ENCODE measurements around the gene PLCL1.

The PLCL1 gene

DNA sequence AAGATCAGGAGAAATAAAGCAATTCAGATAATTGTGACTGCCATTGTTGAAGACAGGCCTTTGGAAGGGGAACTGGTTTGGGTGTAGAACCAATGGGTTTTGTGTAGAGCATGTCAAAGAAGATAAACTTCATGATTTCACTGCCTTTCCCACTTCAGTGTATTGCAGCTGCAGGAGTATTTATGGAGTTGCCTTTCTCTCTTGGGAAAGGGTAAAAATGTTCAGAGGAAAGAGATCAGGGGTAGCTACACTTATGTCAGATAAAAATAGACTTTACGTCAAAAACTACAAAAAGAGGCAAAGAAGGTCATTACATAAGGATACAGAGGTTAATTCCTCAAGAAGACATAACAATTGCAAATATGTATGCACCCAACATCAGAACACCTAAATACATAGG lies 249.4 kb downstream of the PLCL1 start:
- FAIRE-seq (no peak), DNase-seq (ENCODE audit: low spot score) (no peak)

DNA sequence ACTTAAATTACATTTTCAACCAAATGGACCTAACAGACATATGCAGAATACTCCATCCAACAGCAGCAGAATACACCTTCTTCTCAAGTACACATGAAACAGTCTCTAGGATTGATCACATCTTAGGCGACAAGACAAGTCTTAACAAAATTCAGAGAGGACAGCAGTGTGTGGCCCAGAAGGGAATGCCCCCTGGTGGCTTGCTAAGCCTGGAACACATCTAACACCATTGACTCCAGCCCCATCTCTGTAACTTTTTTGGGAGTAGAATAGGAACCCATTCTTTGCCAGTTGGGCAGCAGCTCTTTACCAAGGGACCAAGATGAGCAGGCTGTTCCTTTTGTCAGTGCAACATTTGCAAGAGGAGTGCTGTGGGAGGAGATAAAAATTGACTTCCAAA lies 249.9 kb downstream of the PLCL1 start:
- DNase-seq (ENCODE audit: low spot score): no peak
- no peak for FAIRE-seq

DNA sequence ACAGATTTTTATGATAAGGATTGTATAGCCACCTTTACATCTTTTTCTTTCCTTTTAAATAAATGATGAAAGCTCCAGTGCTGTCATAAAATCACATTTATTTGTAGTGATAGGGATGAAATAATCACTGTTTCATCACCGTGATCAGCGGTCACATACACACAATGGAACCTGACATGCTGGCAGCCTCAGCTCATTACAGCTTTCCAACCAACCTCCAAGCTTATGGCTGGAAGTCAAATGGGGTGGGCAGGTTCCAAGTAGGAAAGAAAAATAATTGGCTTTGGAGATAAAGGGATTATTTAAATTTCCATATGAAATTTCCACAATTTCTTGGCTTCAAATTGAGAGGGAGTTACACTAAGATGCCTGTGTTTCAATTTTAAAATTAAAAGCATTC lies 251.3 kb downstream of the PLCL1 start:
- no peak for DNase-seq (ENCODE audit: low spot score)
- no peak for FAIRE-seq

DNA sequence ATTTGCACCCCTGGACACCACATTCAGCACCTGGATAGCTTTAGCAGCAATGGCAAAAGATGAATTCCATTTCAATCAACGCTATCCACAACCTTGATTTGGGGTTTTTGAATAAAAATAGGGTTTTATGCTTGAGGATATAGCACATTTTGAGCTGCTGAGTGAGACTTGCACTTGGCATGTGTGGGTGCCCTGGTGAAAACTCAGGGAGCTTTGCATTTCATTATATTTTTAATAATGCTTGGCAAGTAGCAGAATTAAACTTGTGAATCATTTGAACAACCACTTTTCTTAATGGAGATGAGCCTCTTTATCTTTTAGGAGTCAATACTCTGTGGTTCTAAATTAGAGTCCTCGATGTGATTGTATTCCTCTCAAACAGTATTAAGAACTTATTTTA lies 252.4 kb downstream of the PLCL1 start:
- no peak for FAIRE-seq
- DNase-seq (ENCODE audit: low spot score): no peak

DNA sequence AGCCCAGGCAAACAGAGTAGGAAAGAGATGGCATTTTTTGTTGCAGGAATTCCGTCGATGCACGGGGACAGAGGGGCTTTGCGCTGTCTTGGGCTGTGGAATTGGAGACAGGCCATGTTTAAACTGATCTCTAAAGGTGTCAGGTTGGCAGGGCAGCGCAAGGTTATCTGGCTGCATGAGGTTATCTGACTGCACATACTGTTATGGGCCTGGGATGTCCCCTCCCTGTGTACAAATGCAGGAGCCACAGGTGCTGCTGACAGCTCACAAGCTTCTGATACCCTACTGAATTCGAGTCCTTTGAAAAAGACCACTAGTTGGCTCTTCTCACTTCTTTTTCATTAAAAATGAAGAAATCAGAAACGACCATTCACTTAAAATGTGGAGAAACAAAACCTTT lies 255.4 kb downstream of the PLCL1 start:
- DNase-seq (ENCODE audit: low spot score) (no peak), FAIRE-seq (no peak)

DNA sequence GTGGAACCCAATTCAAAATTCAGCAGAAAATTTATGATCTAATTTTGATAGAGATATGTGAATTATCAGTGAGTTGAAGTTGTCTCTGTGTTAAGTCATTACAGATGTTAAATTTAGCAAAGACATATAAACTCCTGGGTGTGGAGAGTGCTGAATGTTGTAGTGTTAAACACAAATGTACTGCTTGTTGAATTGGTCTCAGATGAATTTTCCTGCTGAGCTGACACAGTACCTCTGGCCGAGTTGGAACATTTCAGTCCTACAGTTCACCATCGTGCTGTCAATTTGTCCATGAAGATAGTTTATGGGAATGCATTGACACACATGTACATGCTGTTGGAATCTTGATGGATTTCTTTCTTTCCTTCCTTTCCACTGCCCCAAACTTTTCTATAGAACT lies 255.9 kb downstream of the PLCL1 start:
- DNase-seq (ENCODE audit: low spot score): no peak
- FAIRE-seq: no peak

DNA sequence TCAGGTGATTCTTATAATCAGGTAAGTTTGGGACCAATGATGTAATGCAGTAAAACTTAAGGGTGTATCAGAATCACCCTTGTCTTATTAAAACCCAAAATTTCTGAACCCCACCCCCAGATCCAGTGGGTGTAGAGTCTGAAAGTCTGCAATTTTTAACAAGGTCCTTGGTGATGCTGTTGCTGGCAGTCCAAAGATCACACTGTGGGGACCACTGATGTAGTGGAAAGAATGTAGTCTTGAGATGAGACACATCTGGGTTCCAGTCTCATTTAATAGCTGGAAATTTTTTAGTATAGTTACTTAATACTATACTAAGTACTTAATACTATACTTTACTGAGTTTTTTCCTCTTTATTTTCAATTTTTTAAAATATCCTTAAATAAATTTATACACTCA lies 258.4 kb downstream of the PLCL1 start:
- DNase-seq (ENCODE audit: low spot score): no peak
- FAIRE-seq: no peak

DNA sequence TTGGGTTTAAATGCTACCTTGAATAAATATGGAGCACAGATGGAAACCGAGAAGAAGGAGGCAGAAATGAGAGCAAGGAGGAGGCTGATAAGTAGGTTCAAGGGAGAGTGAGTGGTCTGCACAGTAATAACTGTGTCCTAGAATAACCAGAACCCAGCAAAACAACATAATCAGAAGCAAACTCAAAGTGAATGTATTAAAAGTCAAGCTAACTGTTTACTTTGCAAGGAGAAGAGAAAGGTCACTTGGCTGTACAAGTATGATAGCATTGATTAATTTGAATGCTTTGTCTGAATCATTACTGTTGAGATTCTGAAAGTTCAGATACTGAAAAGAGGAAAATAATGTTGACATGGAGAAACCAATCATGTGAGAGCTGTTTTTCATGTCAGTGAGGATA lies 258.8 kb downstream of the PLCL1 start:
- DNase-seq (ENCODE audit: low spot score): no peak
- FAIRE-seq: no peak

DNA sequence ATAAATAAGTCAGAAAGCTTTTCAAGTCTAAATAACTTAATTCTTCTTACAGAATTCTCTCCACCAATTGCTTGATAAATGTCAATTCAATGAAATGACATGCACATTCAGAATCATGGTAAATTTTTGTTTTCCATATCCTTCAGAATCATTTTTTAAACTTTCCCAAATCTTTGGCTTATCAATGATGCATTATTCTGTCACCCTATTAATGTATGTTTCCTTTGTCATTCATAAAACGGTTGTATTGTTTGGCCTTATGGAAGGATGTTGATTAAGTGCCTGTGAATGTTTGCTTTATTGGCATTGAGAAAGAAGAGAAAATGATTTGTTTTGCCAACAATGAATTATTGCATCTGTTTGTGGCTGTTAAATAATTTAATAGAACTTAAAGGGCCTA lies 260.9 kb downstream of the PLCL1 start:
- no peak for DNase-seq (ENCODE audit: low spot score)
- no peak for FAIRE-seq

DNA sequence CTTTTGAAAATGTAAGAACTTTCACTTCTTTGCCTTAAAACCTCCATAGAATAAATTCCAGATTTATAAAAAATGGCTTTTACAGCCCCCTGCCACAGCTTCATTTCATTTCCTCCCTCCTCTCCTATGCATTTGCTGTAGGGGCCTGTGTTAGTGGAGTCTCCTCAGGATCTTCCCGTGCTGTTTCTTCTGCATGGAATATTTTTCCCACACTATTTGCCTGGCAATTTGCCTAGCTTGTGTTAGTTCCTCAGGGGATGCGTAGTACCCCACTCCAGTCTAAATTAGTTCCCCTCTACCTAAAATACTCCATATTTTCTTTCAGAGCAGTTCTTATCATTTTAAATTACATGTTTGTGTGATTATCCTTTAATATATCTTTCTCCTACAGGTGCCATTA lies 262.2 kb downstream of the PLCL1 start:
- no peak for FAIRE-seq
- no peak for DNase-seq (ENCODE audit: low spot score)

DNA sequence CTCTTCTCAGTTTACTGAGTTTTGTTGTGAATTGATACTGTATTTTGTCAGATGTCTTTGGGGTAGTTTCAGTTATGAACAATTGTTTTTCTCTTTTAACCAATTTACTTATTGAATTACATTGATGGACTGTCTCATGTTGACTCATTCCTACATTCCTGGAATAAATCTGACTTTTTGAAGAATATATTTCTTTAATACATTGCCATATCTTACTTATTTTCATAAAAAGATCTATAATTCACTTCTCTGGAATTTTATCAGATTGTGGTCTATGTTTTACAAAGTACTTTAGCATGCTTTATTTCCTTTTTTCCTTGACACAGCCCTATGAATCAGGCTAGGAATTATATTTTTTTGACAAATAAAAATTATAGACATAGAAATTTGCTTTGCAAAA lies 268.3 kb downstream of the PLCL1 start:
- FAIRE-seq (no peak), DNase-seq (ENCODE audit: low spot score) (no peak)

DNA sequence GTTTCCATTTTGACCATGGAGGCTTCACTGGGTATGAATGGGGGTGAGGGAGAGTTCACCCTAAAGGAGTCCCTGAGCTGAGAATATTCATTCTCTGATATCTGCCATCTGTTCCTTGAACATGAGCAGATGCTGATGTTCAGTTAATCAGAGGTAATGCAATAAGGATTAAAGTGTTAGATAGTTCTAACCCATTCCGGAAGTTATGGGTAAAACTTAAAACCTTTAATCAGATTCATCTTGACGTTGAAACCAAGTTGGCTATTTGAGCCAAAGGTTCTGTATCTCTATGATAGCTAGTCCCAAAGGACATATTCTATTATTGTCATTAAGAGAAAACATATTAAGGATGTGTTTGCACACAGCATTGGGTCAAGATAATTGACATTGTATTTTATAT lies 268.9 kb downstream of the PLCL1 start:
- FAIRE-seq: no peak
- DNase-seq (ENCODE audit: low spot score): no peak

DNA sequence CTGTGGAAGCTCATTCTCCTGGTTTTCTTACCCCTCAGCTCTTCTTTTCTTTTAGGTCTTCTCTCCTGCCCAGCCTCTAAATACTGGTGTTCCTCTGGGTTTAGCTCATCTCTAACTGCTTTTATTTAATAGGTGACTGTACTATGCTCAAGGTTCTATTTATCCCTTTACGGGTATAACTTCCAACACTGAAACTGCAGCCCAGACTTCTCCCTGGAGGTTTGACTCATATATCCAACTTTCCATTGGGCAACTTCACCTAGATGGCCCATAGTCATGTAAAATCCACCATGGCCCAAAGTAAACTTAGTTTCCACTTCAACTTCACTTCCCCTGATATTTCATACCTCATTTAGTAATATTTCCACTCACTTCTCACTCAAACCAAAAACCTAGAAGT lies 273.1 kb downstream of the PLCL1 start:
- DNase-seq (ENCODE audit: low spot score) (no peak), FAIRE-seq (no peak)

DNA sequence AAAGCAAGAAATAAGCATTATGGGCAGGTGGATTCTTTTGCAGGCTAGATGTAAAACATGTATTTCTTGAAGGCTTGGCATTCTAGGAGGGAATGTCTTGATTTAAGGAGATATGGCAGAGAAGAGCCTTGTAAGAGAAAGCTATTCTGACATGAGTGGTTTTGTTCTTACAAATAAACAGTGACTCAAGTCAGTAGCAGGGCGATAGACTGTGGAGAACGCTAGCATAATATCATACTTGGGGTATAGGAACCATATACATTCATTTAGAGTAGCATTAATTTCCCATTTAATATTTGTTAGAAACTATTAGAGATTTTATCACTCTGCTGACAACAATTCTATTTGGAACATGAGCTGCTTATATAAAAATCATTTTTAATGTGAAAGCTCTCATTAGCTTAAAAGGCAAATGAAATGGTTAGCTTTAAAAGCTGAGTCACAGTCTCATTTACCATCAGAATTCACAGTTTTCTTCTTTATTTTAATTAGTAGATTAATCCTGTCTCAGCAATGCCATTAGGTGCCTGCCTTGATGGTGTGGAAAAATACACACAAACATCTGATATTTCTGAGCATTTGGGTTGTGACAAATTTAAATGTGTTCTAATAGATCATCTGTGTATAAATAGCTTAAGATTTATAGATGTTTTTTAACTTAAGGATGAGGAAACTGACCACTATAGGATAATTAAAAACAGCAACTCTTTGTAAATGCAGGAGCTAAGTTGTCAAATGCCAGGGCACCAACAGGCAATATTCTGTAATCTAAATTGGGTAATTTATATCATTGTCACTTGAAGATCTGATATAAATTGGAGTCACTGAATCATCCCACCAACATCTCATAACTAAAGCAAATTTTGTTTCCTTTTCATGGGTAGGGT lies 276.7 kb downstream of the PLCL1 start:
- FAIRE-seq (no peak), DNase-seq (ENCODE audit: low spot score) (no peak)

DNA sequence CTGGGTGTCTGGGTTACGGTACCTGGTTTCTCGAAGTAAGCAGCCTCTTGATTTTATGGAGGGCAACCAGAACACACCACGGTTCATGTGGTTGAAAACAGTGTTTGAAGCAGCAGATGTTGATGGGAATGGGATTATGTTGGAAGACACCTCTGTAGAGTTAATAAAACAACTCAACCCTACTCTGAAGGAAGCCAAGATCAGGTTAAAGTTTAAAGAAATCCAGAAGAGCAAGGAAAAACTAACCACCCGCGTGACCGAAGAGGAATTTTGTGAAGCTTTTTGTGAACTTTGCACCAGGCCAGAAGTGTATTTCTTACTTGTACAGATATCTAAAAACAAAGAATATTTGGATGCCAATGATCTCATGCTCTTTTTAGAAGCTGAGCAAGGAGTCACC lies 279.8 kb downstream of the PLCL1 start:
- no peak for DNase-seq (ENCODE audit: low spot score)
- FAIRE-seq: no peak

DNA sequence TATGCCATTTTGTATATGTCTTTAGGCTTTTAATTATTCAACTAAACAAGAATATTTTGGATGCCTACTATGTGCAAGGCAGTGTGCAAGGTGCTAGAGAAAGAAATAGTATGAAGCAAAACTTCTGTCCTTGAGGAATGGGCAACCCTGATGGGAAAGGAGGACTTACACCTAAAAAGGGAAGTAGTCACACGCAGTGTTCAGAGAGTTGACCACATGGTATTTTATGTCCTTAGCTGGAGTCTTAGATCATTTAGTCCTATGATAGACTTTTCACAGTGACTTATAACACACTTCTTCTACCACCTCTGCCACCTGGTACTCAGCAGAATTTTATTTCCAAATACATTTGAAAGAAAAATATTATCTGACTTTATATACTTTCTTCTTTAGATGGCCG lies 291.6 kb downstream of the PLCL1 start:
- FAIRE-seq (no peak), DNase-seq (ENCODE audit: low spot score) (no peak)

DNA sequence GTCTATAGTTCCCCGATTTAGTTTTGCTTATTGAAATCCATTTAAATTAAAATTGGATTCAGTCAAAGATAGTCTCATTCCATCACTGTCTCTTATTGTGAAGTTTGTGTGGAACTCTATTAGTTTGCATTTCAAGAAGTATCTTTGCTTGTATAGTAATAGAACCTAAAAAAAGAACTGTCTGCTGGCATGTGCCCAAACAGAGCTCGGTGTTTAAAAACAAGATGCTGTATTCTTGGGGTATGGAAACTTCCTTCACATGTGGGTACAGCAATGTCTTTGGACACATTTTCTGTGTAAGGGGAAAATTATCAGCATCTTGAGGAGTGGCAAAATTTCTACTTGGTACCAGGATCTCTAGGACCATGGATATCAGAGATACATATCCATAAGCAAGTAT lies 292.6 kb downstream of the PLCL1 start:
- FAIRE-seq (no peak), DNase-seq (ENCODE audit: low spot score) (no peak)

DNA sequence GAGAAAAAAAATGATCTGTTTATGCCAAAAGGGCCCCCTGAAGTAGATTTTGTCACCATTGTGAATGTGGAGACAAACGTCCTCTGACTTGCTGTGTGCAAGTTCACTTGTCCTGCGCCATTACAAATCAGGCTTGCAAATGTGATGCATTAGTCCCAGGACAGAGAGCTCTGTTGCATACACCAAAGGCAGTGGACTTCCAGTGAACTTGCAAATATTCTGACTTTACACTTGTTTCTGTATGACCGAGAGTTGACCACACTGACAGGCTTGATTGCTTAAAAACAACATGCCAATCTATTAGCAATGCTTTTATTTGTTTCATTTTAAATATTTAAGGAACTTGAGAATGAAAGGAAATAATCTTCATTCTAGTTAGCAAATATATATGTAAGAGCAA lies 293.2 kb downstream of the PLCL1 start:
- no peak for DNase-seq (ENCODE audit: low spot score)
- FAIRE-seq: no peak

DNA sequence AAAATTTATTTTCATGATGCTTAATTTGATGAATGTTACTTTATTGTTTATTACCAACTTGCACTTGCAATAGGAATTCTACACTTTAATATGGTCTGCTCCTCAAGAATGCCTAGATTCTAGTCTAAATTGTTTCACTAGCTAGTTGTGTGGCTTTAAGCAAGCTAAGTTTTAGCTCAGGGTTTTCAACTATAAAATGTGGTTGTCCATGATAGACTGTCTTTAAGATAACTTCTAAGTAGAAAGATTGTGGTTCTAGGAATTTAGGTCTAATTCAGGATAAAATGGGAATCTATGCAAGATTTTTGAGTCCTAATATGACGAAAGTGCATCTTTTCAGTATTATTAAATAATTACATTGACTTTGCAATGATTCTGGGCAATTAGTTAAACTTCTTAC lies 294.0 kb downstream of the PLCL1 start:
- FAIRE-seq (no peak), DNase-seq (ENCODE audit: low spot score) (no peak)

DNA sequence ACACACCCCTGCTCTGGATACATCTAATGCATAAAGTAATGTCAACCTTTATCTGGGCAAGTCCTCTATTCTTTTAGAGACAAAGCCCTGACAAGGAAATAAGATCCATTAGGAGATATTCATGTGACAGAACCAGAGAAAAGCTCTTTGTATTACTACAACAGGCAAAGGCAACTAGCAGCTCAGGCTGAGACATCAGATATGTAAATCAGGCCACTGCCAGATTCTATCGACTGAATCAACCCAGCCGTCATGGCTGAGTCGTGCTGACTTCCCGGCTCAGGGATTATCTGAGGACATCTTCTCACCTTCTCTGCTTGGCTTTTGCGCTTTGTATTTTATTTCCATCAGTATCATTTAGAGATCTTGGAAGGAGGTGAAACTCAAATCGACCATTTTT lies 294.5 kb downstream of the PLCL1 start:
- DNase-seq (ENCODE audit: low spot score) (no peak), FAIRE-seq (no peak)

DNA sequence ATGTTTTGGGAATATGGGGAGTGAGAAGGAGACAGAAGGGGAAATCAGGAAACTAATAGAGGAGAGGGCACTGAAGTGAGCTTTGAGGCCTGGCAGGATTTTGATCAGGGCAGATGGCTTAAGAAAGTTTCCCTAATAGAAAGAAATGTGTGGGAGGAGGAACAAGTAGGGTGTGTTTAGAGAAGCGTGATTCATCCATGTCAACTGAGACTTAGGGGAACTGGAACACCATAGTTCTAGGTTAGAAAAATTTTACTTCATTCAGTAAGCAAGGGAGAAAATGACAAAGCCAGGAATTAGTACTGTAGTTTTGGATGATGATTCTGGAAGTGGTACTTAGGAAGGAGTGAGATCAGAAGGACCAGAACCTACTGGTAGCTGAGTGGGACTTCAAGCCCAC lies 296.0 kb downstream of the PLCL1 start:
- FAIRE-seq: no peak

DNA sequence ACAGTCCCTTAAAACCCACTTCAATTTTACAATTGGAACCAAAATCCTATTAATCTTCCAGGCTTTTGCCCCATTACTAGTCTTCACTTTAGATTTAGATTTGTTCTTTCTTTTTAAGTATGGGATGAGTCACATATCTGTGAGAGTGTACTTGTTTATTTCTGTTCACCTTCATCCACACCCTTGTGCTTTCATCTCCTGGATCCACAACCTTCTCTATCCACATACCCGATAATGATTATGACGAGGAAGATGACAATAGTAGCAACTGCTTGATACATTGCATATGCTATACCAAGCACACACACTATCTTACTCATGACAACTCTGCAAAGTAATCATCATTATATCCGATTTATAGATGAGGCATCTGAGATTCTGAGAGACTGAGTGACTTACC lies 297.3 kb downstream of the PLCL1 start:
- DNase-seq (ENCODE audit: low spot score) (no peak), FAIRE-seq (no peak)

More for the DNA sequence above, 296.0 kb downstream of the PLCL1 start:
- no peak for DNase-seq (ENCODE audit: low spot score)

DNA sequence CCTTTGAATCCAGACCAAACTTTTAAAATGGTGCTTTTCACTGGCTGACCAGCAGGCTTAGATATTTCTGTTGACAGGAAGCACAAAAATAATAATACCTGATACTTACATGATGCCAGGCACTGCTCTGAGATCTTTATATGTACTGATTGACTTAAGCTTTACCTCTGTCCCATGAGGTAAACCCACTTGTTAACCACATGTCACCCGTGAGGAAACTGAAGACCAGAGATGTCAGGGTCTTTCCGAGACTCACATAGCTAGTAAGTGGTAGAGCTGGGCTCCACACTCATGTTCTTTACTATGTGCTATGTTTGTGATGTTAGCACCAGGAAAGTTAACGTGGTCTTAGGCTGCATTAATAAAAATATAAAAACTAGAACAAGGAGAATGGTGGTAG lies 297.7 kb downstream of the PLCL1 start:
- DNase-seq (ENCODE audit: low spot score): no peak
- FAIRE-seq: no peak

DNA sequence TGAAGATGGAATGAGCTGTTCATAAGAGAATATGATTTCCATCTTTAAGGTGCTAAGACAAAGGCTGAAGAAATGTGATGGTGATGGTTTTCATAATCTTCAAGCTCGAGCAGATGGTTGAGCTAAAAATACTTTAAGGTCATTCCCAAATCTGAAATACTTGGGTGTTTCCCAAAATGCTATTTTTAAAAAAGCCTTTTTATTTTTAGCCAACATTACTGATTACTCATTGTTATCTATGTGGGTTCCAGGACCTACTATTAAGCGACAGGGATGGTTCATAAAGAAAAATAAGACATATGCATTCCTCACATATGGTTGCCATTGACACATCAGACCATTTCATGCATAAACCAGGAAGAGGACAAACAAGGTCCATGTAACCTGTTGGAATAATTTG lies 298.5 kb downstream of the PLCL1 start:
- FAIRE-seq (no peak), DNase-seq (ENCODE audit: low spot score) (no peak)

Data from RCC 7860 (cell line).